Measurements from ENCODE around the gene TMEM178B. TPM values are rescaled to one million over a fixed set of nuclear protein-coding genes. Genes with fewer than 3 reads are reported as not detected.
"Not testable (repeated sequence)": the region's sequence is repeated elsewhere in the genome, so short reads cannot be mapped to it uniquely, and the experiment has no call there.

Gene TMEM178B
- total RNA-seq, 1 donor from 2014 or later: 0.74 TPM

- no peak for DNase-seq (ENCODE audit: low spot score)
Measured at GRCh38 chr7:141381794-141382427, 308.0 kb downstream of the TMEM178B start.

- not testable (repeated sequence) for DNase-seq (ENCODE audit: low spot score)
Measured at GRCh38 chr7:141383356-141383755, 309.5 kb downstream of the TMEM178B start.

GRCh38 chr7:141386881-141387280 is 313.0 kb downstream of the TMEM178B start:
- DNase-seq (ENCODE audit: low spot score): no peak

GRCh38 chr7:141387521-141388217 is 313.8 kb downstream of the TMEM178B start:
- no peak for DNase-seq (ENCODE audit: low spot score)

- DNase-seq (ENCODE audit: low spot score): no peak
Measured at GRCh38 chr7:141389140-141389796, 315.4 kb downstream of the TMEM178B start.

- DNase-seq (ENCODE audit: low spot score): no peak
Measured at GRCh38 chr7:141390339-141390738, 316.5 kb downstream of the TMEM178B start.

GRCh38 chr7:141393056-141393455 is 319.2 kb downstream of the TMEM178B start:
- DNase-seq (ENCODE audit: low spot score): no peak

- no peak for DNase-seq (ENCODE audit: low spot score)
Measured at GRCh38 chr7:141397236-141398163, 323.6 kb downstream of the TMEM178B start.

GRCh38 chr7:141400356-141400755 is 326.5 kb downstream of the TMEM178B start:
- DNase-seq (ENCODE audit: low spot score): no peak

GRCh38 chr7:141402277-141402996 is 328.6 kb downstream of the TMEM178B start:
- DNase-seq (ENCODE audit: low spot score): no peak

- DNase-seq (ENCODE audit: low spot score): not testable (repeated sequence)
Measured at GRCh38 chr7:141403846-141404245, 330.0 kb downstream of the TMEM178B start.

- no peak for DNase-seq (ENCODE audit: low spot score)
Measured at GRCh38 chr7:141406347-141406746, 332.5 kb downstream of the TMEM178B start.

GRCh38 chr7:141407893-141408292 is 334.0 kb downstream of the TMEM178B start:
- no peak for DNase-seq (ENCODE audit: low spot score)

GRCh38 chr7:141408440-141408839 is 334.6 kb downstream of the TMEM178B start:
- DNase-seq (ENCODE audit: low spot score): no peak

GRCh38 chr7:141409219-141409618 is 335.4 kb downstream of the TMEM178B start:
- DNase-seq (ENCODE audit: low spot score): no peak

GRCh38 chr7:141409801-141410329 is 336.0 kb downstream of the TMEM178B start:
- no peak for DNase-seq (ENCODE audit: low spot score)

- no peak for DNase-seq (ENCODE audit: low spot score)
Measured at GRCh38 chr7:141410353-141411000, 336.6 kb downstream of the TMEM178B start.

- DNase-seq (ENCODE audit: low spot score): no peak
Measured at GRCh38 chr7:141411133-141411532, 337.3 kb downstream of the TMEM178B start.

- DNase-seq (ENCODE audit: low spot score): no peak
Measured at GRCh38 chr7:141415999-141416398, 342.1 kb downstream of the TMEM178B start.

Data from mesenteric fat pad (tissue), 1 donor.